Stimulated activated CD4-positive, alpha-beta T cell treated with anti-CD3 and anti-CD28 coated beads, TNF-alpha, amount 100 ng/mL, for 1 hour (primary cell): ENCODE data around the gene COQ10B.
"Not testable (repeated sequence)": the region's sequence is repeated elsewhere in the genome, so short reads cannot be mapped to it uniquely, and the experiment has no call there.

Experiments used
- DNase-seq, 3 donors: peaks; one replicate each; pipeline ENCODE4 v3.0.0-alpha.2; 2020; ENCODE audit warnings: low read depth in 3 of 3, low spot score in 1 of 3

COQ10B gene

GRCh38 chr2:197450465-197450864 is 2.9 kb upstream of the COQ10B start:
- no peak for DNase-seq

- DNase-seq, result not testable (repeated sequence)
These were observed 2.4 kb upstream of the COQ10B start for GRCh38 chr2:197450935-197451358.

DNA sequence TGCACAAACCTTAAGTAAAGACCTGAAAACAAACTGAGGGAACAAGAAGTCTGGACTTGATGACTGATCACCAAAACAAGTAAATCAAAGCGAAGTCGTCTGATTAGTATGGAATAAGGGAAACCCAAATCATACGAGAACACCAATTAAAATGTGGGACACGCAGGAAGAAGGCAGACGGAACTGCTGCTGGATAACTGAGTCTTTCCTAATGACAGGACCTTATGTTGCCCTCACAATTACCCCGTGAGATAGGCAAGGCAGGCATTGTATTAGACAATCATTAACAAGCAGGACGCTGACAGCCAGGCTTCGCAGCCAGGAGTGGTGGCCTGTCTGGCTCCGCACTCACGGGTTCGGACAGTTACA is 614 bp upstream of the COQ10B start:
- no peak for DNase-seq

- DNase-seq, result no peak
These were observed 604 bp downstream of the COQ10B start for GRCh38 chr2:197453914-197454398.

GRCh38 chr2:197454923-197455322 is 1.6 kb downstream of the COQ10B start:
- DNase-seq, result no peak

DNA sequence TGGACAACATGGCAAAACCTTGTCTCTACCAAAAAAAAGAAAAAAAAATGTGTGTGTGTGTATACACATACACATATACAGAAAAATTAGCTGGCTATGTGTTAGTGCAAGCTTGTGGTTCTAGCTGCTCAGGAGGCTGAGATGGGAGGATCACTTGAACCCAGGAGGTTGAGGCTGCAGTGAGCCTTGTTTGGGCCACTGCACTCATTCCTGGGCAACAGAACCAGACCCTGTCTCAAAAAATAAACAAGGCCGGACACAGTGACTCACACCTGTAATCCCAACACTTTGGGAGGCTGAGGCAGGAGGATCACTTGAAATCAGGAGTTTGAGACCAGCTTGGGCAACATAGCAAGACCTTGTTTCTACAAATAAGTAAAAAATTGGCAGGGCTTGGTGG is 2.1 kb downstream of the COQ10B start:
- no peak for DNase-seq

DNA sequence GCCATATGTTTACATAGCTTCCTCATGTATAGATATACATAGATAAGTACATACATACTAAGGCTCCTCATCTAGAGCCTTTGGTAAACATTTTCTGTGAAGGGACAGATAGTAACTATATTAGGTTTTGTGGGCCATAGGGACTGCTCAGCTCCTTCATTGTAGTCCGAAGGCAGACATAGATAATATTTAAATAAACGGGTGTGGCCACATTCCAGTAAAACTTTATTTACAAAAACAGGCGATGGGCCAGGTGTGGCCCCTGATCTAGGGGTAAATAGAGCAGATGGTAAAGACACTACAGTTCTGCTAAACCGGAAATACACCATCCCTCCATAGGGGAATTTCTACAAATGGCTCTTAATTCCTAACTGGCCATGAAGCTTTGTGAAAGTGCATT is 7.3 kb downstream of the COQ10B start:
- DNase-seq, result no peak

- DNase-seq, result no peak
These were observed 7.7 kb downstream of the COQ10B start for GRCh38 chr2:197461057-197461456.

GRCh38 chr2:197464175-197464574 is 10.8 kb downstream of the COQ10B start:
- DNase-seq, result no peak

GRCh38 chr2:197472166-197472565 is 18.8 kb downstream of the COQ10B start:
- DNase-seq, result no peak

GRCh38 chr2:197477797-197478196 is 24.4 kb downstream of the COQ10B start:
- no peak for DNase-seq

DNA sequence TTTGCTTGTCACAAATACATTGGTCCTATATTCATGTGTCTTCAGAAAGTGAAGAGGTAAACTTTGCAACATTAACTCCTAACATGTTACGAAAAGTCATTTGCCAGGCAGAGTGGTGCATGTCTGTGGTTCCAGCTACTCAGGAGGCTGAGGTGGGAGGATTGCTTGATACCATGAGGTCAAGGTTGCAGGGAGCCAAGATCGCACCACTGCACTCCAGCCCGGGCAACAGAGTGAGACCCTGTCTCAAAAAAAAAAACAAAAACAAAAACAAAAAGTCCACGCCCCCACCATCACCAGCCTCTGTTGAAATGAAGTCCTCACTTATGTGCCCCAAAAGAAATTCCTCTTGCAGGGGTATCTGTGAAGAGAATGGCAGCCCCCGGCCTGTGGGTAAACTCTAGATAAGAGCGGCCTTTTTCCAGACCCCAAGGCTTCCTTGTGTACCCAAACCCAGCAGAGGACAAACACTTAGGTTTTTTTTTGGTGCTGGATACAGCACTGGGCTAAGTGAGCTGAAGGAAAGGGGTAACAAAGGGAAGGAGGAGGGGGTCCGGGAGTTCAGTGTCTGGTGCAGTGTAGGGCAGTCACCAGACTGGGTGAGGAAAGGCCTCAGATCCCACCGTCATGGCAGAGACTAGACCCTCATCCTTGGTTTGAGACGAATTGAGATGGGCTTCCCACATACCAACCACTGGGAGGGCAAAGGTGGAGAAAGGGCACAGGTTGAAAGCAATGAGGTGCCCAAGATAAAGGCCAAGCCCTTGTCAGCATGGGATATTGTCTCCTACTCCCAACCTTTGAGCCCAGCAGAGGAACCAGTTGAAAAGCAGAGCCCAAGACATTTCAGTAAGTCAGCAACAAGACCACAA is 27.0 kb downstream of the COQ10B start:
- no peak for DNase-seq

DNA sequence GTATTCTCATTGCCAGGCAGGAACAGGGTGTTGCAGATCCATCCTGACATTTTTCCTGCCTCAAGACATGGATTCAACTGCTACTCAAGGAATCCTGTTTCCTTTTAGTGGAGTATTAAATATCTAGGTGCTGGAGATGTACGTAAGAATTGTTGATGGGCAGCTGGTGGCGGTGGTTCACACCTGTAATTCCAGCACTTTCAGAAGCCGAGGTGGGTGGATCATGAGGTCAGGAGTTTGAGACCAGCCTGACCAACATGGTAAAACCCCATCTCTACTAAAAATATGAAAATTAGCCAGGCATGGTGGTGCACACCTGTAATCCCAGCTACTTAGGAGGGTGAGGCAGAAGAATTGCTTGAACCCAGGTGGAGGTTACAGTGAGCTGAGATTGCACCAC is 30.9 kb downstream of the COQ10B start:
- DNase-seq, result not testable (repeated sequence)

DNA sequence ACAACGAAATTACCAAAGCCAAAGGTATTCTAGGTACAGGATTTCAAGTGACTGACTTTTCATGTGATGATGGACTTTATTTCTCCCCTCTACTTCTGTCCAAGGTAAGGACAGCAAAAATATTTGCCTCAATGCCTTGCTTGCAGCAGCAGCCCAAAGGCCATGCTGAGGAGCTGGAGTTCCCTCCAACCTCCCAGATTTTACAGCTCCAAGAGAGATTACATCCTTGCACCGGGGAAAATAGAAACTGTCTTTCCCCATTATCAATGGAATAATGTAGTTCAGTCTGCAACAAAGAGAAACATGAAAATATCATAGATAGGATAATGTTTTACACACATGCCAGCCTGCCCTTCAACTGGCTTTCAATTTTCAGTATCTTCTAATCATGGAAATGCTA is 32.8 kb downstream of the COQ10B start:
- DNase-seq, result no peak

DNA sequence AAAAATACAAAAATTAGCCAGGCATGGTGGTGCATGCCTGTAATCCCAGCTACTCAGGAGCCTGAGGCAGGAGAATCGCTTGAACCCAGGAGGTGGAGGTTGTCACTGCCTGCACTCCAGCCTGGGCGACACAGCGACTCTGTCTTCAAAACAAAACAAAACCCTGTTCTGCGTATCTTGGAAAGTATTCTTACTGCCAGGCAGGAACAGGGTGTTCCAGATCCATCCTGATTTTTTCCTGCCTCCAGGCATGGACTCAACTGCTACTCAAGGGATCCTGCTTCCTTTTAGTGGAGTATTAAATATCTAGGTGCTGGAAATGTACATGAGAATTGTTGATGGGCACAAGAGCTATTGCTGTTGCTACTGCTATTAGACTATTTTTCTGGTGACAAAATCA is 34.0 kb downstream of the COQ10B start:
- DNase-seq, result no peak

DNA sequence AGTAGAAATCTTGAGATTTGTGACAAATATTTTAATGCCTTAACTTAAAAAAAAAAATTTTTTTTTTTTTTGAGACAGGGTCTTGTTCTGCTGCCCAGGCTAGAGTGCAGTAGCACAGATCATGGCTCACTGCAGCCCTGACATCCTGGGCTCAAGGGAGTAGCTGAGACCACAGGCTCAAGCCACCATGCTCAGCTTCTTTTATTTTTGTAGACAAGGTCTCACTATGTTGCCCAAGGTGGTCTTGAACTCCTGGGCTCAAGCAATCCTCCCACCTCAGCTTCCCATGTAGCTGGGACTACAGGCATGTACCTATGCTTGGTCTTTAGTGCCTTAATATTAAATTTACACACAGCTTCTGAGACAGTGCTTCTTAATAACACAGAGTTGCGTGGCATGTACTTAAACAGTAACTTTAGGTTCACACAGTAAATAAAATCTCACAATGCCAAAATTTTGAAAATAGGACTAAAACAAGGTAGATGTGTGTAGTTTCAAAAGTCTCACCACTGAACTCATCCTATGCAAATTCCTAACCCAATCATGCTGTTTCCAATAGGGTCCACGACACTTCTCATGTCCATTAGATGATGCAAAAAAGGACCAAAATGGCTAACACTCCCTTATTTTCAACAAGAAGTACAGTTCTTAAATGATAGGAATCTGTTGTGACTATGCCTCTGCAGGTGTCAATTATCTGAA is 42.2 kb downstream of the COQ10B start:
- DNase-seq, result no peak

DNA sequence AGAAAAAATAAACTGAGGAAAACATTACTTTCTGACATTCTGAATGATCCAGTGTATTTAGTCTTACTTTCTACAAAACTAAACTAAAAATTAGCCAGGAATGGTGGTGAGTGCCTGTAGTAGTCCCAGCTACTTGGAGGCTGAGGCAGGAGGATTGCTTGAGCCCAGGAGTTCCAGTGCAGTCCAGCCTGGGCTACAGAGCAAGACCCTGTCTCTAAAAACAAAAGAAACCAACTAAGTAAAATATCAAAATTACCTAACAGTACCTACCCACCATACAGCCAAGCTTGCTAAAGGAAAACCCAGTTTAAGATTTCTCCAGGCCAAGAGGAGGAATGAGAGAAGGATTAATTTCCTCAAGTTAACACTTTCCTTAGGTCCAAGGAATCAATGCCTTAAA is 43.3 kb downstream of the COQ10B start:
- no peak for DNase-seq

DNA sequence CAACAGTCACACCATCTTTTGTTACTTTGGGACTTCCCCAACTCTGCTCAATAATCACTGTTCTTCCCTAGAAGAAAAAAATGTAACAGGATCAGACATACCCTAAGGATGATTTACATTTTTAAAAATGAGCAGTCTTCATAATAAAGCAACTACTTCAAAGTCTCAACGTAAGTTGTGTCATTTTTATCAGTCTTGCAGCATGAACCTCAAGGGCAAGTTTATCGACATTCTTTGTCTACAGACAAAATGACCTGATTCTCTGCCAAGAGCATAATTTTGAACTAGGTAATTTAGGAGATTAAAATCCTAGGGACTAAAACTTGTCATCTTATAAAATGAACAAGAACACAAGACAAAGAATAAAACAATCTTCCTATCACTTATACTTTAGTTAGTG is 44.0 kb downstream of the COQ10B start:
- no peak for DNase-seq

- no peak for DNase-seq
These were observed 45.0 kb downstream of the COQ10B start for GRCh38 chr2:197498235-197498936.

- peak in 2 of 3 donors; percentile 7 to 32 for DNase-seq
These were observed 45.7 kb downstream of the COQ10B start for GRCh38 chr2:197498937-197499593.
